Upper lobe of left lung (tissue), 4 donors: ENCODE data around the gene MYRF.

ENCODE experiments used
- CTCF ChIP-seq, 6 experiments: fragments of 450-650 bp in 4 of 6; fragments of 200-600 bp in 2 of 6; sonication (generic) in 2 of 6; IDR thresholded peaks; one replicate each; pipeline ENCODE4 v1.5.1; 2016 to 2019; ENCODE audit warnings: antibody characterized with exemption in 6 of 6
- EP300 ChIP-seq, 4 donors: sonication (generic); formaldehyde crosslinking; IDR thresholded peaks; one replicate each; pipeline ENCODE4 v1.5.1; 2017; ENCODE audit warnings: antibody characterized with exemption in 4 of 4, control low read depth in 2 of 4
- POLR2A ChIP-seq, 4 donors: fragments of 450-650 bp; IDR thresholded peaks; one replicate each; pipeline ENCODE4 v1.5.1; 2016 to 2017; ENCODE audit warnings: antibody characterized with exemption in 4 of 4, mild to moderate bottlenecking in 2 of 4
- POLR2AphosphoS5 ChIP-seq, 2 donors: sonication (generic); formaldehyde crosslinking; IDR thresholded peaks; one replicate each; pipeline ENCODE4 v1.5.1; 2017; ENCODE audit warnings: antibody characterized with exemption in 2 of 2

GRCh38 chr11:61746442-61747191 is 5.8 kb upstream of the MYRF start:
- TF ChIP-seq CTCF (IDR thresholded peaks at IDR 0.05) (no peak), EP300 (IDR thresholded peaks at IDR 0.05) (no peak), POLR2A (IDR thresholded peaks at IDR 0.05) (no peak), POLR2AphosphoS5 (IDR thresholded peaks at IDR 0.05) (no peak)
